Lung (tissue), 12 donors: Measurements from ENCODE around the gene MOB4. TPM values are rescaled to one million over a fixed set of nuclear protein-coding genes. Genes with fewer than 3 reads are reported as not detected.

Experiments
- ATAC-seq: fragments of 200-7000 bp; cut with Tn5 transposase; one replicate; pipeline ENCODE4 v1.9.1; 2020; ENCODE audit warnings: moderate number of reproducible peaks; ENCODE audit not compliant: insufficient read depth, low FRiP score
- DNase-seq, 3 donors: peaks; one replicate each; pipeline ENCODE4 v3.0.0-alpha.2; 2013 to 2017
- H3K27ac ChIP-seq, 2 donors: one replicate each; pipeline ENCODE4 v1.5.1; 2013; ENCODE audit warnings: mild to moderate bottlenecking in 2 of 2, moderate library complexity in 2 of 2, control low read depth in 1 of 2, inconsistent platforms in 1 of 2, low read depth in 1 of 2, low read length in 1 of 2
- H3K27me3 ChIP-seq, 3 donors: one replicate each; pipeline ENCODE4 v1.5.1; 2013; ENCODE audit warnings: low read length in 2 of 3; ENCODE audit not compliant: control insufficient read depth in 3 of 3, insufficient read depth in 3 of 3
- H3K36me3 ChIP-seq, 4 donors: one replicate each; pipeline ENCODE4 v1.5.1; 2013; ENCODE audit warnings: low read length in 4 of 4, mild to moderate bottlenecking in 1 of 4, moderate library complexity in 1 of 4; ENCODE audit not compliant: control insufficient read depth in 4 of 4, insufficient read depth in 4 of 4
- H3K4me1 ChIP-seq, 5 donors: one replicate each; pipeline ENCODE4 v1.5.1; 2013; ENCODE audit warnings: low read length in 5 of 5, mild to moderate bottlenecking in 2 of 5, moderate library complexity in 1 of 5; ENCODE audit not compliant: control insufficient read depth in 5 of 5, insufficient read depth in 5 of 5
- H3K4me3 ChIP-seq: one replicate; pipeline ENCODE4 v1.5.1; 2013; ENCODE audit warnings: mild to moderate bottlenecking, control low read depth, moderate library complexity
- H3K9ac ChIP-seq, 2 donors: one replicate each; pipeline ENCODE4 v1.5.1; 2013; ENCODE audit warnings: low read length in 2 of 2, control low read depth in 1 of 2; ENCODE audit not compliant: insufficient read depth in 1 of 2
- H3K9me3 ChIP-seq, 4 donors: one replicate each; pipeline ENCODE4 v1.5.1; 2013; ENCODE audit warnings: low read length in 3 of 4, mild to moderate bottlenecking in 1 of 4, moderate library complexity in 1 of 4; ENCODE audit not compliant: control insufficient read depth in 4 of 4, insufficient read depth in 3 of 4
- WGBS, 2 donors: extraction: QIAGEN DNeasy Blood & Tissue Kit; methylation state at CpG; one replicate each; pipeline ENCODE4 v1.1.7; 2013; 5-methylcytosine and 5-hydroxymethylcytosine counted together
- polyA plus RNA-seq, 2 donors: library from polyadenylated mRNA; stranded (reverse); fragments of 200-250 nt; gene quantifications; one replicate each; pipeline ENCODE4 v1.2.1, GENCODE V29; 2013
- total RNA-seq, 2 donors: library from RNA; depleted of rRNA in 1 of 2; stranded (reverse); fragments of >200 nt in 1 of 2; gene quantifications; one replicate each; pipeline ENCODE4 v1.2.1, GENCODE V29; 2014 to 2021
- TF ChIP-seq, protein P1 (sequence below): IDR thresholded peaks from 2 replicates; pipeline ENCODE4 v1.5.1; 2012; ENCODE audit warnings: mild to moderate bottlenecking; ENCODE audit errors: control extremely low read depth, extremely low read depth
- donor health status: control.
- donor health status: control.
- donor health status: Bipolar disorder and iron deficiency.
- donor health status: healthy.
- donor health status: DM: yes; HTN: yes; CAD: no.

The MOB4 gene
- total and polyA plus RNA-seq, 4 donors, result 18.9 to 48.1 (median 26.0) TPM

DNA sequence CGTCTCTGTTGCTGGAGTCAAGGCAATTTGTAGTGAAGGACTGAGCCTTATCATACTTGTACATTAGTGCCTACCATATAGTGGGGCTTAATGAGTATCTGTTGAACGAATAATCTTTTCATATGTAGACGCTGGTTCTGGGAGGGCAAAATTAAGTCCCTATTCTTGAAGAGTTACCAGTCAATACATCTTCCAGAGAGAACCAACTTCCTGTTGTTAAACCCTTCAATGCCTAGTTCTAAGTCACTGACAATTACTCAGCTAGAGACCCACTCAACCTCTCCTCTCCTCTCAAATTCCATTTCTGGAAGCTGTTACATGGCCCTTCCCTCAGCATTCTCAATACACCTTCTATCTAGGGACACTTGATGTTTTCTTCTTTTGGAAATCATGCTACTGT is 1.1 kb upstream of the MOB4 start:
- Histone ChIP-seq H3K27me3 (no peaks in the 10 kb centered on the region), H3K36me3 (no peaks in the 10 kb centered on the region), H3K27ac (peak overlapping the region in 1 of 2 donors; percentile 89), H3K9ac (peak overlapping the region in 1 of 2 donors; percentile 83), H3K4me1 (peaks cover 0 to 22% (median 5%) of the 10 kb centered on the region in 5 donors), H3K4me3 (no peak overlapping the region), H3K9me3 (no peaks in the 10 kb centered on the region)
- DNase-seq (peak in 1 of 3 donors; percentile 29), ATAC-seq (no peak)
- TF ChIP-seq, protein P1, sequence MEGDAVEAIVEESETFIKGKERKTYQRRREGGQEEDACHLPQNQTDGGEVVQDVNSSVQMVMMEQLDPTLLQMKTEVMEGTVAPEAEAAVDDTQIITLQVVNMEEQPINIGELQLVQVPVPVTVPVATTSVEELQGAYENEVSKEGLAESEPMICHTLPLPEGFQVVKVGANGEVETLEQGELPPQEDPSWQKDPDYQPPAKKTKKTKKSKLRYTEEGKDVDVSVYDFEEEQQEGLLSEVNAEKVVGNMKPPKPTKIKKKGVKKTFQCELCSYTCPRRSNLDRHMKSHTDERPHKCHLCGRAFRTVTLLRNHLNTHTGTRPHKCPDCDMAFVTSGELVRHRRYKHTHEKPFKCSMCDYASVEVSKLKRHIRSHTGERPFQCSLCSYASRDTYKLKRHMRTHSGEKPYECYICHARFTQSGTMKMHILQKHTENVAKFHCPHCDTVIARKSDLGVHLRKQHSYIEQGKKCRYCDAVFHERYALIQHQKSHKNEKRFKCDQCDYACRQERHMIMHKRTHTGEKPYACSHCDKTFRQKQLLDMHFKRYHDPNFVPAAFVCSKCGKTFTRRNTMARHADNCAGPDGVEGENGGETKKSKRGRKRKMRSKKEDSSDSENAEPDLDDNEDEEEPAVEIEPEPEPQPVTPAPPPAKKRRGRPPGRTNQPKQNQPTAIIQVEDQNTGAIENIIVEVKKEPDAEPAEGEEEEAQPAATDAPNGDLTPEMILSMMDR, result no peak
- 51 to 68% methylated on average over 3 of the region's 3 CpGs for WGBS, 2 donors

- peak overlapping the region; percentile 66 for H3K4me3 ChIP-seq
- peak; percentile 62 to 94 (median 92) for DNase-seq
- H3K4me1 ChIP-seq, result peaks cover 0 to 22% (median 5%) of the 10 kb centered on the region in 5 donors
- H3K27ac ChIP-seq, result peak overlapping the region; percentile 89 to 98
- TF ChIP-seq, protein P1, result no peak
- no peak for ATAC-seq
- H3K27me3 ChIP-seq, result no peaks in the 10 kb centered on the region
- H3K9ac ChIP-seq, result peak overlapping the region; percentile 43 to 83
- H3K36me3 ChIP-seq, result no peaks in the 10 kb centered on the region
- WGBS, 2 donors, result 0% methylated on average over 16 of the region's 16 CpGs
- H3K9me3 ChIP-seq, result no peaks in the 10 kb centered on the region
Observed at GRCh38 chr2:197515315-197515738, 539 bp upstream of the MOB4 start.

DNA sequence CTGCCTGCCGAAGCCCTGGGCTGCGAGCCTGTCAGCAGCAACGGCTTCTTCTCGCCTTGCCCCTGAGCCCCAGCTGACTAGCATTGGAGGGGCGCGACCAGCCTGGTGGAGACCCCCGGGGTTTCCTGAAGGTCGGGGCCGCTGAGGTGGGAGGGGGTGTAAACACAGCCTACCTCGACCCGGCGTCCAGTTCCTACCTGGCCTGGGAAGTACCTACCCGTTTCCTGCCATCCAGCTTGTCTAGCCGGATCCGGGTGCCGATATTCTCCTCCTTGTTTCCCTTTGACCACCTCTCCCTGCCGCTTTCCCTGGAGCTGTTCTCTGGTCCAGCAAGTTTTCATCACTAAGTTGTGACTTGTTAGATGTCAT is 511 bp downstream of the MOB4 start:
- TF ChIP-seq, protein P1, result no peak
- 0 to 1% methylated on average over 17 of the region's 17 CpGs for WGBS, 2 donors
- DNase-seq (peak in 2 of 3 donors; percentile 48 to 52), ATAC-seq (peak; percentile 5)
- peak overlapping the region; percentile 88 to 97 for H3K9ac ChIP-seq
- peak overlapping the region; percentile 89 to 97 for H3K27ac ChIP-seq
- no peaks in the 10 kb centered on the region for H3K9me3 ChIP-seq
- H3K4me3 ChIP-seq, result peak overlapping the region; percentile 100
- H3K4me1 ChIP-seq, result peaks cover 0 to 22% (median 5%) of the 10 kb centered on the region in 5 donors
- no peaks in the 10 kb centered on the region for H3K36me3 ChIP-seq
- H3K27me3 ChIP-seq, result no peaks in the 10 kb centered on the region

DNA sequence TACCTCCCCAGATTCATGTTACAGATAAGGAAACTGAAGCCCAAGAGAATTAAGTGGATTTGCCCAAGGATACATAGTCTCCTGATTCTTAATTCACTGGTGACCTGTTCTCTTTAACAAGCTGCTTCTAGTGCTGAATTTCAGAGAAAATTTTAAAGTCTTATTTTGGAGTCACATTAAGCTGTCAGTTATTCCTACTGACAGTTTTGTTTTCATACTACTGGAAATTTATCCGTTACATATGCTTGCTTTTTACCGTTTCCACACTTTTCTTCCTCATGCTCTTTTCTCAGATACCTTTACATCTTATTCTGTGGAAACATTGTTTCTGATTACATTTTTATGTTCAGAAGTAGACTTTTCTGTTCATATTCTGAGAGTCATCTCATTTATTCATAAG is 1.3 kb downstream of the MOB4 start:
- Histone ChIP-seq H3K9ac (peak overlapping the region in 1 of 2 donors; percentile 97), H3K36me3 (peaks cover 0 to 4% (median 0%) of the 10 kb centered on the region in 4 donors), H3K27ac (no peak overlapping the region), H3K4me1 (peaks cover 0 to 22% (median 5%) of the 10 kb centered on the region in 5 donors), H3K27me3 (no peaks in the 10 kb centered on the region), H3K4me3 (no peak overlapping the region), H3K9me3 (no peaks in the 10 kb centered on the region)
- DNase-seq, result no peak
- no peak for ATAC-seq
- TF ChIP-seq, protein P1, result no peak
- 27 to 36% methylated on average over 2 of the region's 2 CpGs for WGBS, 2 donors
